HepG2 (cell line): ENCODE results near the gene CNTRL. TPM values are rescaled to one million over a fixed set of nuclear protein-coding genes. Genes with fewer than 3 reads are reported as not detected.

Experiments
- KAT8 ChIP-seq: IDR thresholded peaks from 2 replicates; pipeline ENCODE4 v1.6.1; 2016; ENCODE audit warnings: missing genetic modification reagents, missing compliant biosample characterization
- NCOA5 ChIP-seq: sonication (generic); formaldehyde crosslinking; IDR thresholded peaks from 2 replicates; pipeline ENCODE4 v1.4.0; 2020; ENCODE audit warnings: missing genetic modification reagents
- RELA ChIP-seq: sonication (generic); formaldehyde crosslinking; IDR thresholded peaks from 2 replicates; pipeline ENCODE4 v1.4.0; 2020; ENCODE audit warnings: missing genetic modification reagents
- SNAPC5 ChIP-seq: sonication (generic); formaldehyde crosslinking; IDR thresholded peaks from 2 replicates; pipeline ENCODE4 v1.8.1; 2023; ENCODE audit warnings: mild to moderate bottlenecking, missing genetic modification reagents, borderline replicate concordance
- TAF1 ChIP-seq: sonication (generic); formaldehyde crosslinking; IDR thresholded peaks from 2 replicates; pipeline ENCODE4 v1.4.0; 2020; ENCODE audit warnings: missing genetic modification reagents
- TEAD3 ChIP-seq: optimal IDR thresholded peaks from 2 replicates; pipeline ENCODE3; 2016; ENCODE audit warnings: borderline replicate concordance
- ZMAT3 ChIP-seq: sonication (generic); formaldehyde crosslinking; conservative IDR thresholded peaks from 2 replicates; pipeline ENCODE4 v1.7.0; 2021; ENCODE audit warnings: missing genetic modification reagents
- ZNF274 ChIP-seq: sonication (generic); formaldehyde crosslinking; IDR thresholded peaks from 2 replicates; pipeline ENCODE4 v1.5.1; 2020; ENCODE audit warnings: mild to moderate bottlenecking, missing genetic modification reagents
- ZNF354B ChIP-seq: sonication (generic); formaldehyde crosslinking; IDR thresholded peaks from 2 replicates; pipeline ENCODE4 v1.8.0; 2022; ENCODE audit warnings: mild to moderate bottlenecking, missing genetic modification reagents
- ZNF460 ChIP-seq: sonication (generic); formaldehyde crosslinking; IDR thresholded peaks from 2 replicates; pipeline ENCODE4 v1.5.1; 2020; ENCODE audit warnings: missing genetic modification reagents, mild to moderate bottlenecking, borderline replicate concordance
- ZNF737 ChIP-seq: sonication (generic); formaldehyde crosslinking; IDR thresholded peaks from 2 replicates; pipeline ENCODE4 v1.5.0; 2020; ENCODE audit warnings: missing genetic modification reagents, mild to moderate bottlenecking, borderline replicate concordance
- polyA plus RNA-seq, 8 experiments: library from polyadenylated mRNA; depleted of rRNA in 3 of 8; stranded (reverse) in 7 of 8; unstranded in 1 of 8; fragments of >200 nt; fragmentation: Illumina TruSeq in 4 of 8; extraction: Trizol in 4 of 8; gene quantifications; 2 replicates each; pipeline versions ENCODE4 v1.2.1 to v1.2.3, GENCODE V29; 2011 to 2016; ENCODE audit warnings: low read depth in 4 of 8, missing spikeins in 1 of 8, mixed read lengths in 1 of 8; ENCODE audit not compliant: insufficient read depth in 1 of 8
- total RNA-seq, 5 experiments: library from RNA; depleted of rRNA; stranded (reverse); fragments of >200 nt; fragmentation: Illumina TruSeq; extraction: Trizol; gene quantifications; 2 replicates each; pipeline ENCODE4 v1.2.3, GENCODE V29; 2016; ENCODE audit warnings: low read depth in 1 of 5
- TF ChIP-seq, protein P1 (sequence below): sonication (generic); formaldehyde crosslinking; IDR thresholded peaks from 2 replicates; pipeline ENCODE4; 2020; ENCODE audit warnings: missing genetic modification reagents, mild to moderate bottlenecking, borderline replicate concordance

CNTRL gene
- total and polyA plus RNA-seq, 2 of the 13 experiments (the other 11 are each of a cell fraction or from before 2014, with no cell fraction given), result 7.5 to 11.8 TPM

- TF ChIP-seq, protein P1, sequence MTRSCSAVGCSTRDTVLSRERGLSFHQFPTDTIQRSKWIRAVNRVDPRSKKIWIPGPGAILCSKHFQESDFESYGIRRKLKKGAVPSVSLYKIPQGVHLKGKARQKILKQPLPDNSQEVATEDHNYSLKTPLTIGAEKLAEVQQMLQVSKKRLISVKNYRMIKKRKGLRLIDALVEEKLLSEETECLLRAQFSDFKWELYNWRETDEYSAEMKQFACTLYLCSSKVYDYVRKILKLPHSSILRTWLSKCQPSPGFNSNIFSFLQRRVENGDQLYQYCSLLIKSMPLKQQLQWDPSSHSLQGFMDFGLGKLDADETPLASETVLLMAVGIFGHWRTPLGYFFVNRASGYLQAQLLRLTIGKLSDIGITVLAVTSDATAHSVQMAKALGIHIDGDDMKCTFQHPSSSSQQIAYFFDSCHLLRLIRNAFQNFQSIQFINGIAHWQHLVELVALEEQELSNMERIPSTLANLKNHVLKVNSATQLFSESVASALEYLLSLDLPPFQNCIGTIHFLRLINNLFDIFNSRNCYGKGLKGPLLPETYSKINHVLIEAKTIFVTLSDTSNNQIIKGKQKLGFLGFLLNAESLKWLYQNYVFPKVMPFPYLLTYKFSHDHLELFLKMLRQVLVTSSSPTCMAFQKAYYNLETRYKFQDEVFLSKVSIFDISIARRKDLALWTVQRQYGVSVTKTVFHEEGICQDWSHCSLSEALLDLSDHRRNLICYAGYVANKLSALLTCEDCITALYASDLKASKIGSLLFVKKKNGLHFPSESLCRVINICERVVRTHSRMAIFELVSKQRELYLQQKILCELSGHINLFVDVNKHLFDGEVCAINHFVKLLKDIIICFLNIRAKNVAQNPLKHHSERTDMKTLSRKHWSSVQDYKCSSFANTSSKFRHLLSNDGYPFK (CRISPR knock-in tag), result no peak
- no peak for TF ChIP-seq TEAD3
- TF ChIP-seq ZNF737 (CRISPR knock-in tag), result no peak
- TF ChIP-seq ZNF354B (CRISPR knock-in tag), result no peak
- TF ChIP-seq RELA (CRISPR knock-in tag), result no peak
- no peak for TF ChIP-seq NCOA5 (CRISPR knock-in tag)
- TF ChIP-seq TAF1 (CRISPR knock-in tag), result no peak
- no peak for TF ChIP-seq ZMAT3 (CRISPR knock-in tag)
- no peak for TF ChIP-seq ZNF274 (CRISPR knock-in tag)
- TF ChIP-seq SNAPC5 (CRISPR knock-in tag), result no peak
- TF ChIP-seq ZNF460 (CRISPR knock-in tag), result no peak
- no peak for TF ChIP-seq KAT8 (CRISPR knock-in tag)
- TF ChIP-seq, all 625 proteins: peak for 0
These were observed 16.9 kb upstream of the CNTRL start (continued) for GRCh38 chr9:121057821-121058220.
